ENCODE results near the gene STN1. TPM values are rescaled to one million over a fixed set of nuclear protein-coding genes. Genes with fewer than 3 reads are reported as not detected.

The STN1 gene
- total RNA-seq, 1 experiment from 2014 or later: 74.7 TPM

GRCh38 chr10:103921248-103921647 is 3.3 kb upstream of the STN1 start:
- H4K20me1 ChIP-seq (ENCODE audit: insufficient read depth): no peaks in the 10 kb centered on the region
- peak overlapping the region; percentile 37; the same call in 1 of the 2 replicates for H3K4me2 ChIP-seq (ENCODE audit: low read length)
- POLR2A ChIA-PET: interaction anchor here (1.2 kb wide), 1 partner anchor 8 kb away, joined by 3 read pairs; no protein-coding TSS in a partner anchor
- RAD21 ChIA-PET (ENCODE audit: low non-redundant PET in 1 of 2, low total read pairs in 2 of 2, uncharacterized antibody in 2 of 2, unreplicated experiment in 2 of 2): interaction anchor here in 1 of 2 experiments (0.6 kb wide), 1 partner anchor 369 kb away, joined by 3 read pairs; no protein-coding TSS in a partner anchor
- no TSS peak for BruUV-seq (replicated peaks)
- CTCF ChIA-PET: interaction anchor here (0.6 to 0.9 kb wide), 3 partner anchors 31 to 411 kb away, joined by 3 to 4 read pairs (median 3); no protein-coding TSS in a partner anchor
- intact Hi-C loops (cut with micrococcal nuclease): loop anchor here (5.0 kb wide), 1 partner anchor 46 kb away; the partner anchor contains the start of gene SLK
- ATAC-seq (no peak), DNase-seq (ENCODE audit: low read depth, low spot score) (no peak)
- H3K4me1 ChIP-seq (ENCODE audit: control insufficient read depth in 1 of 2, insufficient read depth in 2 of 2, low read length in 2 of 2): peaks cover 19 to 51% of the 10 kb centered on the region in 2 experiments
- TF ChIP-seq ZFX (IDR thresholded peaks at IDR 0.05) (no peak), ATF3 (IDR thresholded peaks at IDR 0.05) (no peak), YY1 (IDR thresholded peaks at IDR 0.05; ENCODE audit: extremely low read depth, insufficient replicate concordance, low read depth, low read length) (no peak), CEBPB (IDR thresholded peaks at IDR 0.05; ENCODE audit: low read depth) (no peak), SRF (IDR thresholded peaks at IDR 0.05; ENCODE audit: low read depth) (no peak), SP1 (IDR thresholded peaks at IDR 0.05; ENCODE audit: low read depth) (no peak), CBX3 (IDR thresholded peaks at IDR 0.05; ENCODE audit: low read depth) (no peak), ZBTB33 (IDR thresholded peaks at IDR 0.05; ENCODE audit: extremely low read depth, insufficient replicate concordance, low read length) (no peak), POLR2A (IDR thresholded peaks at IDR 0.05; ENCODE audit: borderline replicate concordance, extremely low read depth, insufficient read depth, insufficient read length) (no peak), EGR1 (IDR thresholded peaks at IDR 0.05; ENCODE audit: low read depth) (no peak)
- H3K9me2 ChIP-seq (ENCODE audit: insufficient read depth): no peaks in the 10 kb centered on the region
- no peaks in the 10 kb centered on the region for H3K27me3 ChIP-seq (ENCODE audit: insufficient read depth, low read length)
- H3K9me3 ChIP-seq (ENCODE audit: control insufficient read depth in 1 of 2, insufficient read depth in 1 of 2, low read depth in 1 of 2, low read length in 2 of 2): no peaks in the 10 kb centered on the region
- peaks cover 14% of the 10 kb centered on the region for H3K79me2 ChIP-seq (ENCODE audit: insufficient read depth, low read length)
- H2AFZ ChIP-seq (ENCODE audit: low read depth, low read length, poor library complexity, severe bottlenecking): peak overlapping the region; percentile 35
- H3K9ac ChIP-seq (ENCODE audit: low read length): no peak overlapping the region
- H3K27ac ChIP-seq (ENCODE audit: low read depth, low read length): no peak overlapping the region
- H3K36me3 ChIP-seq (ENCODE audit: control insufficient read depth in 1 of 2, insufficient read depth in 2 of 2, low read length in 2 of 2): 0 out of 4 replicates have a peak, but pooled peaks cover 0 to 2% of the 10 kb centered on the region in 2 experiments
- no peak overlapping the region for H3K4me3 ChIP-seq (replicated peaks in 1 of 2; ENCODE audit: low read depth in 1 of 2, low read length in 2 of 2)
